ENCODE data around the gene FOXA2.

DNA sequence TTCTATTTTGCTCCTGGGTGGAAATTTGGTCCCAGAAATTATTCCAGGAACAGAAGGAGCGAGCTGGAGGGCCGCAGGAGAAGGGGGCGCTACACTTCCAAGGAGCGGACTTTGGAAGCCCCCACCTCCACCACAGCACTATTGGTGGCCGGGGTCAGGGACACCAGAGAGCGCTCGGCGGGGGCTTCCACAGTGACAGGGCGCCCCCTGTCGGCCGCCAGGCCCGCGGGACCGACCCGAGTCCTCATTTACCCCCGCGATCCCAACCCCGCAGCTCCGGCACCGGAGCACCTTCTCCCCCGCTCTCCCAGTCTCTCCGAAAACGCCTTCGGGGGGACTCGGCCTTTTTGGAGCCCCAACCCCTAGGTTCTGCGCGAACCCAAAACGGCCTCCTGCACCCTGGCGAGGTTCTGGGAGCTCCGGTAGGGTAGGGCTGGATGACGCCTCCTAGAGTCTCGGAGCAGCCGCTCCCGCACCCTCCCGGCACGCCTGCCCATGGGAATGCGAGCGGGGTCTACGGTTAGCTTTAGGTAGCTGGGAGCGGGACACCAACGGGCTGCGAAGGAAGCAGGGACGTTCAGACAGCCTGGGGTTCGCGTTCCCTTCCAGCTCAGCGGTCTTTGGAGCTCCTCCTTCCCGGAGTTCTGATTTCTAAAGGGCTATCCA lies 2.4 kb upstream of the FOXA2 start:
- TF ChIP-seq, protein P1, sequence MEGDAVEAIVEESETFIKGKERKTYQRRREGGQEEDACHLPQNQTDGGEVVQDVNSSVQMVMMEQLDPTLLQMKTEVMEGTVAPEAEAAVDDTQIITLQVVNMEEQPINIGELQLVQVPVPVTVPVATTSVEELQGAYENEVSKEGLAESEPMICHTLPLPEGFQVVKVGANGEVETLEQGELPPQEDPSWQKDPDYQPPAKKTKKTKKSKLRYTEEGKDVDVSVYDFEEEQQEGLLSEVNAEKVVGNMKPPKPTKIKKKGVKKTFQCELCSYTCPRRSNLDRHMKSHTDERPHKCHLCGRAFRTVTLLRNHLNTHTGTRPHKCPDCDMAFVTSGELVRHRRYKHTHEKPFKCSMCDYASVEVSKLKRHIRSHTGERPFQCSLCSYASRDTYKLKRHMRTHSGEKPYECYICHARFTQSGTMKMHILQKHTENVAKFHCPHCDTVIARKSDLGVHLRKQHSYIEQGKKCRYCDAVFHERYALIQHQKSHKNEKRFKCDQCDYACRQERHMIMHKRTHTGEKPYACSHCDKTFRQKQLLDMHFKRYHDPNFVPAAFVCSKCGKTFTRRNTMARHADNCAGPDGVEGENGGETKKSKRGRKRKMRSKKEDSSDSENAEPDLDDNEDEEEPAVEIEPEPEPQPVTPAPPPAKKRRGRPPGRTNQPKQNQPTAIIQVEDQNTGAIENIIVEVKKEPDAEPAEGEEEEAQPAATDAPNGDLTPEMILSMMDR (IDR thresholded peaks at IDR 0.05), result peak in 4 of 6 experiments; percentile 52 to 70 (median 69)
- no peak for TF ChIP-seq POLR2A (IDR thresholded peaks at IDR 0.05)

All from Peyer's patch (tissue), 4 donors.